Measurements from ENCODE around the gene BLID.

- TF ChIP-seq SUZ12 (IDR thresholded peaks at IDR 0.05; ENCODE audit: low read length) (no peak), MAX (IDR thresholded peaks at IDR 0.05) (no peak), POLR2A (IDR thresholded peaks at IDR 0.05; ENCODE audit: control extremely low read depth in 1 of 2, low read depth in 2 of 2, low read length in 2 of 2) (no peak), TAF7 (optimal IDR thresholded peaks at IDR 0.05; ENCODE audit: borderline replicate concordance, low read depth, low read length) (no peak), HDAC6 (IDR thresholded peaks at IDR 0.05; ENCODE audit: low read depth, low read length) (no peak), POLR2AphosphoS5 (IDR thresholded peaks at IDR 0.05; ENCODE audit: low read depth, low read length) (no peak), EZH2 (IDR thresholded peaks at IDR 0.05; ENCODE audit: low read depth, low read length, severe bottlenecking) (no peak), ATF3 (IDR thresholded peaks at IDR 0.05; ENCODE audit: insufficient read depth, low read depth, low read length) (no peak), SIRT6 (IDR thresholded peaks at IDR 0.05; ENCODE audit: low read length) (no peak)
- TF ChIP-seq, protein P1, sequence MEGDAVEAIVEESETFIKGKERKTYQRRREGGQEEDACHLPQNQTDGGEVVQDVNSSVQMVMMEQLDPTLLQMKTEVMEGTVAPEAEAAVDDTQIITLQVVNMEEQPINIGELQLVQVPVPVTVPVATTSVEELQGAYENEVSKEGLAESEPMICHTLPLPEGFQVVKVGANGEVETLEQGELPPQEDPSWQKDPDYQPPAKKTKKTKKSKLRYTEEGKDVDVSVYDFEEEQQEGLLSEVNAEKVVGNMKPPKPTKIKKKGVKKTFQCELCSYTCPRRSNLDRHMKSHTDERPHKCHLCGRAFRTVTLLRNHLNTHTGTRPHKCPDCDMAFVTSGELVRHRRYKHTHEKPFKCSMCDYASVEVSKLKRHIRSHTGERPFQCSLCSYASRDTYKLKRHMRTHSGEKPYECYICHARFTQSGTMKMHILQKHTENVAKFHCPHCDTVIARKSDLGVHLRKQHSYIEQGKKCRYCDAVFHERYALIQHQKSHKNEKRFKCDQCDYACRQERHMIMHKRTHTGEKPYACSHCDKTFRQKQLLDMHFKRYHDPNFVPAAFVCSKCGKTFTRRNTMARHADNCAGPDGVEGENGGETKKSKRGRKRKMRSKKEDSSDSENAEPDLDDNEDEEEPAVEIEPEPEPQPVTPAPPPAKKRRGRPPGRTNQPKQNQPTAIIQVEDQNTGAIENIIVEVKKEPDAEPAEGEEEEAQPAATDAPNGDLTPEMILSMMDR (IDR thresholded peaks at IDR 0.05; ENCODE audit: control extremely low read depth in 1 of 3, insufficient read depth in 1 of 3, low read depth in 1 of 3, low read length in 3 of 3) = no peak
Measured at GRCh38 chr11:122093731-122094275, 22.2 kb downstream of the BLID start.
